Measurements from ENCODE around the gene GRK1. TPM values are rescaled to one million over a fixed set of nuclear protein-coding genes. Genes with fewer than 3 reads are reported as not detected.

Gene GRK1
- total and polyA plus RNA-seq, 10 donors, result not detected

DNA sequence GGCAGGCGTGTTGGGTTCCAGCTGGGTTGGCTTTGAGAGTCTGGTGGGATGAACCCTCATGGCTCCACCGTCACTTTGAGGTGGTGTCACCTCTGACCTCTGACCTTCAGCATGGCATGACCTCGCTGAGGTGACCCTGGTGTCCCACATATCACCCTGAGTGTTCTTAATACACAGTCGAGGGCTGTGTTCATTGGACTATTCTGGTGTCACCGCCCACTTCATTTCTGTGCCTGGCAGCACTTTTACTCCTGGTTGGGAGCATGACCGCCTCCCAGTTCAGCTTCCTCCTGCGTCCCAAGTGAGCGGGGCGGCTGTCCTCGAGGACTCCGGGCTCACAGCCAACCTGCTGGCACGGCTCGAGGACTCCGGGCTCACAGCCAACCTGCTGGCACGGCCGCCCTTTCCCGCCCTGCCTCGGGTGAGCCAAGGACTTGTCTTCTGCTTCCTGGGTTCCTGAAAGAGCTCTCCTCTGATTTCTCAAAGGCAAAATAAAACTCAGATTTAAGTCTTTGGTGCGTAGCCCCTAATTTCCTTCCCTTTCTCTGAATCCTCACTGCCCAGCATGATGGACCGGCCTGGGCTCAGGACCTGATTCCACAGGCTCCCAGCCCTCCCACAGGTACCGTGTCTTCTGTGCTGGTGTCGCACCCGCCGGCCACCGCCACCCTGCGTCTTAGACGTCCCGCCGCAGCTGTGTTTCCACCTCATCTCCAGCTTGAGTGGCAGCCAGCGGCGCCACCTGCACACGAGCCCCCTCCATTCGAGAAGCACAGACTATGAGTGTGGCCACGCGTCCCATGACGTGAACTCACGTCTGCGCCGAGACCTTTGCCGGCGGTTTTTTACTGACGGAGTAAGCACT, 19.4 kb upstream of the GRK1 start:
- DNase-seq, result peak; percentile 88
- intact Hi-C loops (cut with DNase I; ENCODE audit: low total_unique reads), result no loop called here
- Histone ChIP-seq H3K9me3 (no peaks in the 10 kb centered on the region), H3K27me3 (replicated peaks in 1 of 7) (no peaks in the 10 kb centered on the region), H3K4me1 (peaks cover 4 to 31% (median 13%) of the 10 kb centered on the region in 6 donors), H3K4me3 (no peak overlapping the region), H3K36me3 (peaks cover 0 to 2% (median 0%) of the 10 kb centered on the region in 6 donors), H3K27ac (peak overlapping the region; percentile 1 to 77 (median 58))
- 59 to 74% (median 64%) methylated on average over 41 to 42 of the region's 42 CpGs for WGBS, 5 donors
- TF ChIP-seq POLR2A (IDR thresholded peaks at IDR 0.05), result no peak
- no peak for TF ChIP-seq CTCF (IDR thresholded peaks at IDR 0.05 in 8 of 11, conservative IDR thresholded peaks at IDR 0.05 in 3 of 11)
- TF ChIP-seq POLR2AphosphoS5 (IDR thresholded peaks at IDR 0.05), result peak; percentile 82 to 92 (median 85)

DNA sequence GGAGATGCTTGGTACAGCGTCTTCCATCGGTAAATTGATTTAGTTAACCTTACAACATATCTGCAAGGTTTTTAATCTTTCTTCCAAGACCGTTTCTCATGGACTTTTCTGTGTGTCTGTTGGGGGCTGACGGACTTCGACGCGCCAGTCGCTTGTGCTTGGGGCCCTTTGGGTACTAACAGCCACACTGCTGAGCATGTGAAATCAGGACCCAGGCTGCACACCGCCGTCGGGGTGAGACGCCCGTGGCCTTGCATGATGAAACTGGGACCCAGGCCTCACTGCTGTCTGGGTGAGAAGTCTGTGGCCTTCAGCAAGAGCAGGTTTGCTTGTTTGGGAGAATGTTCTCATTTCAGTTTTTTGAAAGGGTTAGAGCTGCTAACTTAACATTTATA, 18.8 kb upstream of the GRK1 start:
- no peaks in the 10 kb centered on the region for H3K36me3 ChIP-seq
- H3K27ac ChIP-seq, result peak overlapping the region in 7 of 8 donors; percentile 1 to 77 (median 58)
- H3K27me3 ChIP-seq (replicated peaks in 1 of 7), result no peaks in the 10 kb centered on the region
- no peaks in the 10 kb centered on the region for H3K9me3 ChIP-seq
- H3K4me3 ChIP-seq, result no peak overlapping the region
- DNase-seq, result peak; percentile 62
- TF ChIP-seq POLR2AphosphoS5 (IDR thresholded peaks at IDR 0.05) (no peak), POLR2A (IDR thresholded peaks at IDR 0.05) (no peak), CTCF (IDR thresholded peaks at IDR 0.05 in 8 of 11, conservative IDR thresholded peaks at IDR 0.05 in 3 of 11) (no peak)
- 90 to 95% (median 93%) methylated on average over 13 of the region's 13 CpGs for WGBS, 5 donors
- peaks cover 4 to 35% (median 13%) of the 10 kb centered on the region in 6 donors for H3K4me1 ChIP-seq
- intact Hi-C loops (cut with DNase I; ENCODE audit: low total_unique reads), result no loop called here

DNA sequence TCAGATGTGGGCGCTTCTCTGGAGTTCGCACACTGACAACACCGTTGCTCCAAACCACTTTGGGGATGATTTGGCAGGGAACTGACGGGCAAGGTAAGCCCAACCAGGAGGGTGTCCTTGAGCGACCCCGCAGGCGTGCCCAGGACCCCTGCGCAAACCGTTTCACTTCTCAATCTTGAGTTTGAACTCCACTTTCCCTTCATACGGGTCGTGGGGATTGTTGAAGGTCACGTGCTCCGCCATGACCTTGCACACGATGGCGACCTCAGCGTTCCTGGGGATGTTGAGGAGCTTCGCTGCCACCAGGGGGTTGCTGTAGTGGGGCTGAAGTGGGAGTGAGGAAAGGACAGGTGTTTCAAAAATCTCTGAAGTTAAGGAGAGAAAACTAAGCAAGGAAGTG, 17.8 kb upstream of the GRK1 start:
- Histone ChIP-seq H3K27ac (peak overlapping the region in 5 of 8 donors; percentile 21 to 67 (median 40)), H3K36me3 (no peaks in the 10 kb centered on the region), H3K9me3 (no peaks in the 10 kb centered on the region), H3K4me3 (no peak overlapping the region), H3K4me1 (peaks cover 4 to 45% (median 21%) of the 10 kb centered on the region in 6 donors), H3K27me3 (replicated peaks in 1 of 7) (no peaks in the 10 kb centered on the region)
- 82 to 90% (median 84%) methylated on average over 17 of the region's 17 CpGs for WGBS, 5 donors
- intact Hi-C loops (cut with DNase I; ENCODE audit: low total_unique reads), result no loop called here
- DNase-seq, result peak; percentile 63
- no peak for TF ChIP-seq POLR2A (IDR thresholded peaks at IDR 0.05)
- peak in 1 of 3 donors; percentile 28 for TF ChIP-seq POLR2AphosphoS5 (IDR thresholded peaks at IDR 0.05)
- TF ChIP-seq CTCF (IDR thresholded peaks at IDR 0.05 in 8 of 11, conservative IDR thresholded peaks at IDR 0.05 in 3 of 11), result peak in 1 of 11 experiments; percentile 4

- peak; percentile 54 for DNase-seq
- TF ChIP-seq POLR2A (IDR thresholded peaks at IDR 0.05), result no peak
- no peak for TF ChIP-seq POLR2AphosphoS5 (IDR thresholded peaks at IDR 0.05)
- no peak for TF ChIP-seq CTCF (IDR thresholded peaks at IDR 0.05 in 8 of 11, conservative IDR thresholded peaks at IDR 0.05 in 3 of 11)
Measured at GRCh38 chr13:113650275-113650674, 16.7 kb upstream of the GRK1 start.

More at GRCh38 chr13:113650275-113650674, 16.7 kb upstream of the GRK1 start:
- Histone ChIP-seq H3K27me3 (replicated peaks in 1 of 7) (no peaks in the 10 kb centered on the region), H3K4me1 (peaks cover 4 to 50% (median 21%) of the 10 kb centered on the region in 6 donors), H3K27ac (peak overlapping the region in 3 of 8 donors; percentile 21 to 67 (median 57)), H3K36me3 (no peaks in the 10 kb centered on the region), H3K9me3 (no peaks in the 10 kb centered on the region), H3K4me3 (no peak overlapping the region)
- 82 to 88% (median 85%) methylated on average over 15 of the region's 15 CpGs for WGBS, 5 donors
- intact Hi-C loops (cut with DNase I; ENCODE audit: low total_unique reads), result no loop called here
